Activated CD4-positive, alpha-beta T cell treated with anti-CD3 and anti-CD28 coated beads, Interleukin-2, amount 10 ng/mL, durations not matched to agents 24 days and 14 days (primary cell): ENCODE results near the gene RAB35. TPM values are rescaled to one million over a fixed set of nuclear protein-coding genes. Genes with fewer than 3 reads are reported as not detected.

ENCODE experiments used
- DNase-seq: peaks from one replicate; pipeline ENCODE4 v3.0.0; 2022
- H3K27ac Mint-ChIP-seq: one replicate; pipeline ENCODE4 v1.8.0; 2022; ENCODE audit warnings: mild to moderate bottlenecking, mixed read lengths
- H3K27me3 Mint-ChIP-seq: one replicate; pipeline ENCODE4 v1.8.0; 2022; ENCODE audit warnings: mixed read lengths
- H3K36me3 Mint-ChIP-seq: one replicate; pipeline ENCODE4 v1.8.0; 2022; ENCODE audit warnings: low read depth, mild to moderate bottlenecking, mixed read lengths
- H3K4me1 Mint-ChIP-seq: one replicate; pipeline ENCODE4 v1.8.0; 2021; ENCODE audit warnings: mixed read lengths
- H3K4me3 Mint-ChIP-seq: one replicate; pipeline ENCODE4 v1.8.0; 2022; ENCODE audit warnings: mild to moderate bottlenecking, moderate library complexity, mixed read lengths
- H3K9me3 Mint-ChIP-seq: one replicate; pipeline ENCODE4 v1.8.0; 2021; ENCODE audit warnings: mixed read lengths
- intact Hi-C: fragments of 100-400 bp; cut with micrococcal nuclease; formaldehyde crosslinking; loops from one replicate; pipeline ENCODE4 v1.15.1; 2023
- total RNA-seq: library from RNA; stranded (reverse); gene quantifications from 2 replicates; pipeline ENCODE4 v1.2.3, GENCODE V29; 2022

Gene RAB35
- total RNA-seq, 1 donor from 2014 or later: 83.3 TPM

GRCh38 chr12:120079411-120080400 is 36.8 kb downstream of the RAB35 start:
- no peak for DNase-seq
- H3K9me3 Mint-ChIP-seq: no peaks in the 10 kb centered on the region
- H3K27me3 Mint-ChIP-seq: no peaks in the 10 kb centered on the region
- intact Hi-C loops: no loop called here
- no peak overlapping the region for H3K4me3 Mint-ChIP-seq
- H3K4me1 Mint-ChIP-seq: peaks cover 24% of the 10 kb centered on the region
- H3K36me3 Mint-ChIP-seq: peaks cover 74% of the 10 kb centered on the region
- peak overlapping the region; percentile 76 for H3K27ac Mint-ChIP-seq

GRCh38 chr12:120078868-120079267 is 37.7 kb downstream of the RAB35 start:
- no peaks in the 10 kb centered on the region for H3K9me3 Mint-ChIP-seq
- DNase-seq: peak; percentile 70
- intact Hi-C loops: no loop called here
- peaks cover 27% of the 10 kb centered on the region for H3K4me1 Mint-ChIP-seq
- H3K27ac Mint-ChIP-seq: peak overlapping the region; percentile 76
- H3K36me3 Mint-ChIP-seq: peaks cover 75% of the 10 kb centered on the region
- H3K27me3 Mint-ChIP-seq: no peaks in the 10 kb centered on the region
- H3K4me3 Mint-ChIP-seq: no peak overlapping the region

- Mint-ChIP-seq H3K9me3 (no peaks in the 10 kb centered on the region), H3K27me3 (no peaks in the 10 kb centered on the region), H3K36me3 (peaks cover 79% of the 10 kb centered on the region), H3K4me1 (peaks cover 29% of the 10 kb centered on the region), H3K4me3 (no peak overlapping the region), H3K27ac (peak overlapping the region; percentile 19)
- intact Hi-C loops: no loop called here
- DNase-seq: no peak
Measured at GRCh38 chr12:120077260-120077659, 39.3 kb downstream of the RAB35 start.

- Mint-ChIP-seq H3K36me3 (peaks cover 79% of the 10 kb centered on the region), H3K27me3 (no peaks in the 10 kb centered on the region), H3K27ac (no peak overlapping the region), H3K9me3 (no peaks in the 10 kb centered on the region), H3K4me1 (peaks cover 29% of the 10 kb centered on the region), H3K4me3 (no peak overlapping the region)
- intact Hi-C loops: no loop called here
- no peak for DNase-seq
Measured at GRCh38 chr12:120076651-120077050, 39.9 kb downstream of the RAB35 start.

GRCh38 chr12:120075034-120075616 is 41.4 kb downstream of the RAB35 start:
- Mint-ChIP-seq H3K4me3 (peak overlapping the region; percentile 68), H3K36me3 (peaks cover 75% of the 10 kb centered on the region), H3K4me1 (peaks cover 29% of the 10 kb centered on the region), H3K27ac (peak overlapping the region; percentile 85), H3K27me3 (no peaks in the 10 kb centered on the region), H3K9me3 (no peaks in the 10 kb centered on the region)
- intact Hi-C loops: no loop called here
- DNase-seq: peak; percentile 70

- intact Hi-C loops: no loop called here
- Mint-ChIP-seq H3K9me3 (no peaks in the 10 kb centered on the region), H3K4me1 (peaks cover 17% of the 10 kb centered on the region), H3K4me3 (no peak overlapping the region), H3K27me3 (no peaks in the 10 kb centered on the region), H3K36me3 (peaks cover 71% of the 10 kb centered on the region), H3K27ac (peak overlapping the region; percentile 11)
- DNase-seq: no peak
Measured at GRCh38 chr12:120072472-120073249, 43.9 kb downstream of the RAB35 start.

GRCh38 chr12:120071493-120072020 is 45.0 kb downstream of the RAB35 start:
- peaks cover 17% of the 10 kb centered on the region for H3K4me1 Mint-ChIP-seq
- no peaks in the 10 kb centered on the region for H3K9me3 Mint-ChIP-seq
- H3K27me3 Mint-ChIP-seq: no peaks in the 10 kb centered on the region
- intact Hi-C loops: no loop called here
- H3K4me3 Mint-ChIP-seq: no peak overlapping the region
- peaks cover 71% of the 10 kb centered on the region for H3K36me3 Mint-ChIP-seq
- DNase-seq: no peak
- H3K27ac Mint-ChIP-seq: no peak overlapping the region

- no peak overlapping the region for H3K4me3 Mint-ChIP-seq
- H3K9me3 Mint-ChIP-seq: no peaks in the 10 kb centered on the region
- peaks cover 5% of the 10 kb centered on the region for H3K4me1 Mint-ChIP-seq
- peaks cover 71% of the 10 kb centered on the region for H3K36me3 Mint-ChIP-seq
- H3K27me3 Mint-ChIP-seq: no peaks in the 10 kb centered on the region
- no peak overlapping the region for H3K27ac Mint-ChIP-seq
- intact Hi-C loops: no loop called here
- DNase-seq: no peak
Measured at GRCh38 chr12:120069278-120069677, 47.3 kb downstream of the RAB35 start.

- H3K36me3 Mint-ChIP-seq: peaks cover 65% of the 10 kb centered on the region
- intact Hi-C loops: no loop called here
- peaks cover 5% of the 10 kb centered on the region for H3K4me1 Mint-ChIP-seq
- H3K4me3 Mint-ChIP-seq: no peak overlapping the region
- no peaks in the 10 kb centered on the region for H3K27me3 Mint-ChIP-seq
- peak overlapping the region; percentile 20 for H3K27ac Mint-ChIP-seq
- no peaks in the 10 kb centered on the region for H3K9me3 Mint-ChIP-seq
- DNase-seq: no peak
Measured at GRCh38 chr12:120067901-120068300, 48.7 kb downstream of the RAB35 start.

- DNase-seq: no peak
- intact Hi-C loops: no loop called here
- Mint-ChIP-seq H3K36me3 (peaks cover 65% of the 10 kb centered on the region), H3K27me3 (no peaks in the 10 kb centered on the region), H3K4me1 (peaks cover 9% of the 10 kb centered on the region), H3K4me3 (no peak overlapping the region), H3K27ac (peak overlapping the region; percentile 8), H3K9me3 (no peaks in the 10 kb centered on the region)
Measured at GRCh38 chr12:120067084-120067869, 49.3 kb downstream of the RAB35 start.

GRCh38 chr12:120066341-120066740 is 50.2 kb downstream of the RAB35 start:
- peaks cover 66% of the 10 kb centered on the region for H3K36me3 Mint-ChIP-seq
- DNase-seq: no peak
- H3K4me3 Mint-ChIP-seq: no peak overlapping the region
- H3K27me3 Mint-ChIP-seq: no peaks in the 10 kb centered on the region
- intact Hi-C loops: no loop called here
- peaks cover 10% of the 10 kb centered on the region for H3K4me1 Mint-ChIP-seq
- no peak overlapping the region for H3K27ac Mint-ChIP-seq
- H3K9me3 Mint-ChIP-seq: no peaks in the 10 kb centered on the region

GRCh38 chr12:120065472-120065871 is 51.1 kb downstream of the RAB35 start:
- H3K9me3 Mint-ChIP-seq: no peaks in the 10 kb centered on the region
- H3K27me3 Mint-ChIP-seq: no peaks in the 10 kb centered on the region
- H3K4me1 Mint-ChIP-seq: peaks cover 16% of the 10 kb centered on the region
- DNase-seq: no peak
- peaks cover 65% of the 10 kb centered on the region for H3K36me3 Mint-ChIP-seq
- H3K27ac Mint-ChIP-seq: no peak overlapping the region
- intact Hi-C loops: no loop called here
- H3K4me3 Mint-ChIP-seq: no peak overlapping the region
